GM21367 (cell line): ENCODE data around the gene SLC37A2.
"Not testable (repeated sequence)": the region's sequence is repeated elsewhere in the genome, so short reads cannot be mapped to it uniquely, and the experiment has no call there.

Experiments
- ATAC-seq: cut with Tn5 transposase; IDR thresholded peaks from one replicate; pipeline ENCODE4 v1.9.1; 2021; ENCODE audit not compliant: unreplicated experiment

Gene SLC37A2

GRCh38 chr11:125083312-125084056, 20.4 kb downstream of the SLC37A2 start:
- ATAC-seq: no peak

DNA sequence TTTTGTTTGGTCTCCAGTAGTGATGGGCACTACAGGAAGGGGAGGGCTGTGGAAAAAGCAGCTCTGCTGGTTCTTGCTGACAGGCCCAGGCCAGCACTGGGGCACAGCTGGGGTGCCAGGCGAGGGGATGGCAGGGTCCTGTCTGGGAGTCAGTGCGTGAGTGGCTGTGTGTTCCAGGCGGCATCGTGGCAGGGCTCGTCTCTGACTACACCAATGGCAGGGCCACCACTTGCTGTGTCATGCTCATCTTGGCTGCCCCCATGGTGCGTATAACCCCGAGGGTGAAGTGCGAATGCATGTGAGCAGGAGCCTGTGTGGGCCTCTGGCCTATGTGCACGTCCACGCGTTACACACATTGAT, 20.9 kb downstream of the SLC37A2 start:
- ATAC-seq: no peak

- ATAC-seq: no peak
Observed at GRCh38 chr11:125084761-125085231, 21.7 kb downstream of the SLC37A2 start.

GRCh38 chr11:125085301-125086081, 22.4 kb downstream of the SLC37A2 start:
- ATAC-seq: no peak

- ATAC-seq: no peak
Observed at GRCh38 chr11:125086633-125087296, 23.7 kb downstream of the SLC37A2 start.

GRCh38 chr11:125088123-125088522, 25.0 kb downstream of the SLC37A2 start:
- ATAC-seq: no peak

- no peak for ATAC-seq
Observed at GRCh38 chr11:125088576-125089455, 25.7 kb downstream of the SLC37A2 start.

DNA sequence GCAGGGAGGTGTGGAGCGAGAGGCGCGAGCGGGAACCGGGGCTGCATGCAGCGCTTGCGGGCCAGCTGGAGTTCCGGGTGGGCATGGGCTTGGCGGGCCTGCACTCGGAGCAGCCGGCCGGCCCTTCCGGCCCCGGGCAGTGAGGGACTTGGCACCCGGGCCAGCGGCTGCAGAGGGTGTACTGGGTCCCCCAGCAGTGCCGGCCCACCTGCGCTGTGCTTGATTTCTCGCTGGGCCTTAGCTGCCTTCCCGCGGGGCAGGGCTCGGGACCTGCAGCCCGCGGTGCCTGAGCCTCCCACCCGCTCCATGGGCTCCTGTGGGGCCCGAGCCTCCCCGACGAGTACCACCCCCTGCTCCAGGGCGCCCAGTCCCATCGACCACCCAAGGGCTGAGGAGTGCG, 26.4 kb downstream of the SLC37A2 start:
- not testable (repeated sequence) for ATAC-seq

- ATAC-seq: not testable (repeated sequence)
Observed at GRCh38 chr11:125090151-125090550, 27.0 kb downstream of the SLC37A2 start.

GRCh38 chr11:125090816-125091215, 27.7 kb downstream of the SLC37A2 start:
- no peak for ATAC-seq

DNA sequence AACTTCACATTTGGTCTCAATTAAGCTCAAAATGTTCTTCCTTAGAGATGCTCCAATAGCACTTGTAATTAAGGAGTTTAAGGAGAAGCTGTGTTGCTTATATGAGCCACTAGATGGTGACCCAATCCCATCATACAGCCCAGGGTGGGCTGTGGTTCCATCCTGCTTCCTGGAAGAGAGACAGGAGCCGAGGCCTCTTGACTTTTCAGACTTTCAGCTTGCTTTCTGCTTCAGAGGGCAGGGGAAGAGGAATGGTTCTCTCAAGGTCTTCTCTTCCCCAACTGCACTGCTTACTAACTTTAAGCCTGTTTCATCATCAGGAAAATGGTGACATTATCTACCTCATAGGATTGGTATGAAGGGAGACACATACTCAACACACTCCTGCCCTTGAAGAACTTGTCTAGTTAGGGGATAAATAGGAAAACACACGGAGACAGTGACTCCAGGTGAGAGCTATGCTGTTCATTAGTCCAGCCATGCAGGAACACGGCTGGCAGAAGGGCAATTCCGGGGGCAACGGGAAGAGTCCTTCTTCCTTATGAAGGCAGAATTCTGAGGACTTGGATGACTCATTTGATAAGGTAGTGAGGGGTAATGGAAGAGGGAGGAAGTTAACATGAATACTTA, 28.3 kb downstream of the SLC37A2 start:
- ATAC-seq: no peak

- no peak for ATAC-seq
Observed at GRCh38 chr11:125091877-125092664, 29.0 kb downstream of the SLC37A2 start.

- no peak for ATAC-seq
Observed at GRCh38 chr11:125092669-125093068, 29.6 kb downstream of the SLC37A2 start.

GRCh38 chr11:125093502-125093901, 30.4 kb downstream of the SLC37A2 start:
- ATAC-seq: no peak

DNA sequence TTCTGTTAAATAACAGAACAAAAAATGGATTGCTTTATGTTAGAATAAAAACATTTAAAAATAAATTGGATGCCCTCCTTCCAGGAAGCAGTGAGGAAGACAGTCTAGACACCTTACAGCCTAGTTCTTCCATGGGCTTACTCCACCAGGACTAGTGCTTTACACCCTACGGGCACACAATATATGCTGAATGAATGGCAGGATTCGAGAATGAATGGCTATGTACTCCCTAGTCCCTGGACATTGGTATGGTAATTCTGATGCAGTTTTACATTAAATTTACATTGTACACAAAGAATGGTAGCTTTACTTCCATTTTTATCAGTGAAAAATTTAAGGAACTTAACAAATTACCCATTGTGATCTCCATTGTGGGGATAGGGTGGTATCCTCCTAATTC, 31.6 kb downstream of the SLC37A2 start:
- no peak for ATAC-seq

- ATAC-seq: no peak
Observed at GRCh38 chr11:125100136-125100535, 37.0 kb downstream of the SLC37A2 start.

- no peak for ATAC-seq
Observed at GRCh38 chr11:125101596-125101995, 38.5 kb downstream of the SLC37A2 start.

- ATAC-seq: no peak
Observed at GRCh38 chr11:125102025-125102424, 38.9 kb downstream of the SLC37A2 start.

DNA sequence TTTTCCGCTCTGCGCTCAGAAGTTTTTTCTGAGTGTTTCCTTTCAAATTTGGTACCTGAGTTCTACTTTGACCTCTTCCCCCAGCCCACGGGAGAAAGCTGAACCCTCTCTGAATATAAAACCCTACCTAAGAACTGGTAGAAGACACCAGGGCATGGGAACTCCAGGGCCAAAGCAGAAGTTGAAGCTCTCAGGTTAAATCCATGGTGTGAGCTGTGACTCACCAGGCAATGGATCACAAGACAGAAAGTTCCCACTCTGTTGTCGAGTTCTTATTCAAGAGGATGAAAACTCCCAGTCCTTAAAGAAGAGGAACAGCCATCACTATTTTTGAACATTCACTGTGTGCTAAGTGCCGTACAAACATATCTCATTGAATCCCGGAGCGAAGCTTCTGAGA, 39.4 kb downstream of the SLC37A2 start:
- ATAC-seq: no peak

DNA sequence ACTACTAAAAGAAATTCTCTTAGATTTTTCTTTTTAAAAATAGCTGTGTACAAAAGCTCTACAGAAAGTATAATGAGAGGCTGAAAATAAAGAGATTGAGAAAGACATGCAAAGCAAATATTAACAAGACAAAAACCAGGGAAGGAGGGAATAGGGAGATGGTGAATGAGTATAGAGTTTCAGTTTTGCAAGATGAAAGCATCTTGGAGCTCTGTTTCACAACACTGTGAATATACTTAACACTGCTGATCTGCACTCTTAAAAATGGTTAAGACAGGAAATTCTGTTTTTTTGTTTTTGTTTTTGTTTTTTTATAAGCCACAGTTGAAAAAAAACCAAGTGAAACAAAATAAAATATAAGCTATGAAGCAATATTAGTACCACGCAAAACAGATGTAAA, 42.8 kb downstream of the SLC37A2 start:
- ATAC-seq: no peak
